HepG2 (cell line): ENCODE data around the gene NRN1L. TPM values are rescaled to one million over a fixed set of nuclear protein-coding genes. Genes with fewer than 3 reads are reported as not detected.

ENCODE experiments used
- ATF7-NPFF ChIP-seq: sonication (generic); formaldehyde crosslinking; IDR thresholded peaks from 2 replicates; pipeline ENCODE4 v1.8.1; 2023; ENCODE audit warnings: mild to moderate bottlenecking, low read depth, missing genetic modification reagents, moderate library complexity
- BCL3 ChIP-seq: sonication (generic); formaldehyde crosslinking; IDR thresholded peaks from 2 replicates; pipeline ENCODE4 v1.5.1; 2020; ENCODE audit warnings: mild to moderate bottlenecking, missing genetic modification reagents, moderate library complexity
- BRD4 ChIP-seq: sonication (generic); formaldehyde crosslinking; IDR thresholded peaks from 2 replicates; pipeline ENCODE4 v1.4.0; 2020; ENCODE audit warnings: missing genetic modification reagents
- CEBPZ ChIP-seq: IDR thresholded peaks from 2 replicates; pipeline ENCODE4 v1.6.1; 2012; ENCODE audit warnings: low read length, improper control_type of control experiment
- DMAP1 ChIP-seq: IDR thresholded peaks from 2 replicates; pipeline ENCODE4 v1.6.1; 2016
- IRF2 ChIP-seq: IDR thresholded peaks from 2 replicates; pipeline ENCODE4 v1.6.1; 2018; ENCODE audit warnings: missing genetic modification reagents, missing compliant biosample characterization
- NFE2L1 ChIP-seq: sonication (generic); formaldehyde crosslinking; IDR thresholded peaks from 2 replicates; pipeline ENCODE4 v1.4.0; 2020; ENCODE audit warnings: missing genetic modification reagents, mild to moderate bottlenecking, borderline replicate concordance
- PHF8 ChIP-seq: sonication (generic); formaldehyde crosslinking; IDR thresholded peaks from 2 replicates; pipeline ENCODE4 v1.5.0; 2020; ENCODE audit warnings: missing genetic modification reagents
- RBM39 ChIP-seq: fragments of 200-400 bp; formaldehyde crosslinking; IDR thresholded peaks from one replicate; pipeline ENCODE4 v1.6.1; 2018; ENCODE audit warnings: antibody characterized with exemption, mild to moderate bottlenecking, low read depth, low read length; ENCODE audit not compliant: poor library complexity, severe bottlenecking
- TBL1XR1 ChIP-seq: fragments of 150-350 bp; IDR thresholded peaks from 2 replicates; pipeline ENCODE4 v1.6.1; 2014; ENCODE audit warnings: borderline replicate concordance, low read length; ENCODE audit not compliant: partially characterized antibody
- U2AF2 ChIP-seq: fragments of 200-400 bp; formaldehyde crosslinking; IDR thresholded peaks from 2 replicates; pipeline ENCODE4 v1.6.1; 2017; ENCODE audit warnings: low read depth, mild to moderate bottlenecking, low read length
- ZBTB7A ChIP-seq: sonication (generic); formaldehyde crosslinking; IDR thresholded peaks from 2 replicates; pipeline ENCODE4 v1.8.0; 2022; ENCODE audit warnings: mild to moderate bottlenecking, missing genetic modification reagents
- ZNF615 ChIP-seq: sonication (generic); formaldehyde crosslinking; IDR thresholded peaks from 2 replicates; pipeline ENCODE4 v1.5.0; 2020; ENCODE audit warnings: mild to moderate bottlenecking, missing genetic modification reagents, borderline replicate concordance
- ZNF672 ChIP-seq: sonication (generic); formaldehyde crosslinking; IDR thresholded peaks from 2 replicates; pipeline ENCODE4 v1.8.1; 2022; ENCODE audit warnings: missing genetic modification reagents
- ZNF850 ChIP-seq: sonication (generic); formaldehyde crosslinking; conservative IDR thresholded peaks from 2 replicates; pipeline ENCODE4 v1.9.0; 2021; ENCODE audit warnings: mild to moderate bottlenecking, missing genetic modification reagents
- polyA plus RNA-seq, 8 experiments: library from polyadenylated mRNA; depleted of rRNA in 3 of 8; stranded (reverse) in 7 of 8; unstranded in 1 of 8; fragments of >200 nt; fragmentation: Illumina TruSeq in 4 of 8; extraction: Trizol in 4 of 8; gene quantifications; 2 replicates each; pipeline versions ENCODE4 v1.2.1 to v1.2.3, GENCODE V29; 2011 to 2016; ENCODE audit warnings: low read depth in 4 of 8, missing spikeins in 1 of 8, mixed read lengths in 1 of 8; ENCODE audit not compliant: insufficient read depth in 1 of 8
- total RNA-seq, 5 experiments: library from RNA; depleted of rRNA; stranded (reverse); fragments of >200 nt; fragmentation: Illumina TruSeq; extraction: Trizol; gene quantifications; 2 replicates each; pipeline ENCODE4 v1.2.3, GENCODE V29; 2016; ENCODE audit warnings: low read depth in 1 of 5
- TF ChIP-seq, protein P1 (sequence below), 2 experiments: sonication (generic) in 1 of 2; formaldehyde crosslinking in 1 of 2; IDR thresholded peaks; 2 replicates each; pipeline versions ENCODE4 v1.5.1 to v1.6.1; 2011 to 2020; ENCODE audit warnings: borderline replicate concordance in 1 of 2, low read depth in 1 of 2, low read length in 1 of 2, mild to moderate bottlenecking in 1 of 2, missing genetic modification reagents in 1 of 2, moderate library complexity in 1 of 2
- TF ChIP-seq, protein P2 (sequence below): sonication (generic); formaldehyde crosslinking; IDR thresholded peaks from 2 replicates; pipeline ENCODE4 v1.5.0; 2020; ENCODE audit warnings: missing genetic modification reagents, mild to moderate bottlenecking, borderline replicate concordance

NRN1L gene
- total and polyA plus RNA-seq, 2 of the 13 experiments (the other 11 are each of a cell fraction or from before 2014, with no cell fraction given) = 0.53 to 1.2 TPM

GRCh38 chr16:67847064-67847861 is 37.4 kb upstream of the NRN1L start, which contains the start of gene CENPT (continued):
- TF ChIP-seq, protein P1, sequence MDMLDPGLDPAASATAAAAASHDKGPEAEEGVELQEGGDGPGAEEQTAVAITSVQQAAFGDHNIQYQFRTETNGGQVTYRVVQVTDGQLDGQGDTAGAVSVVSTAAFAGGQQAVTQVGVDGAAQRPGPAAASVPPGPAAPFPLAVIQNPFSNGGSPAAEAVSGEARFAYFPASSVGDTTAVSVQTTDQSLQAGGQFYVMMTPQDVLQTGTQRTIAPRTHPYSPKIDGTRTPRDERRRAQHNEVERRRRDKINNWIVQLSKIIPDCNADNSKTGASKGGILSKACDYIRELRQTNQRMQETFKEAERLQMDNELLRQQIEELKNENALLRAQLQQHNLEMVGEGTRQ (IDR thresholded peaks at IDR 0.05; ENCODE audit: low read depth, low read length) = no peak
- TF ChIP-seq, protein P1 (CRISPR knock-in tag; IDR thresholded peaks at IDR 0.05; ENCODE audit: borderline replicate concordance) = no peak
- TF ChIP-seq BCL3 (CRISPR knock-in tag) = no peak
- TF ChIP-seq ZNF615 (CRISPR knock-in tag) = no peak
- no peak for TF ChIP-seq NFE2L1 (CRISPR knock-in tag)
- no peak for TF ChIP-seq RBM39
- TF ChIP-seq, protein P2, sequence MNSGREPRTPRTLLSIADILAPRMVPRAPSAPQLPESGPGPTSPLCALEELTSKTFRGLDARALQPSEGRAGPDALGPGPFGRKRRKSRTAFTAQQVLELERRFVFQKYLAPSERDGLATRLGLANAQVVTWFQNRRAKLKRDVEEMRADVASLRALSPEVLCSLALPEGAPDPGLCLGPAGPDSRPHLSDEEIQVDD (CRISPR knock-in tag) = 0 out of 2 replicates have a peak, but pooled peaks have one; percentile 9
- TF ChIP-seq CEBPZ = no peak
- TF ChIP-seq BRD4 (CRISPR knock-in tag) = no peak
- TF ChIP-seq ZNF850 (CRISPR knock-in tag) = no peak
- no peak for TF ChIP-seq U2AF2
- no peak for TF ChIP-seq ZNF672 (CRISPR knock-in tag)
- peak; percentile 71; the same call in 1 of the 2 replicates for TF ChIP-seq ZBTB7A (CRISPR knock-in tag)
- no peak for TF ChIP-seq IRF2 (CRISPR knock-in tag)
- peak; percentile 70 for TF ChIP-seq PHF8 (CRISPR knock-in tag)
- no peak; the same call in 1 of the 2 replicates for TF ChIP-seq ATF7-NPFF
- no peak for TF ChIP-seq TBL1XR1
- TF ChIP-seq DMAP1 (CRISPR knock-in tag) = no peak
